Hepatocyte (in vitro differentiated cells): ENCODE results near the gene SLC16A14. TPM values are rescaled to one million over a fixed set of nuclear protein-coding genes. Genes with fewer than 3 reads are reported as not detected.

Experiments
- DNase-seq: peaks from one replicate; pipeline ENCODE4 v3.0.0-alpha.2; 2016; ENCODE audit warnings: low spot score
- H2AFZ ChIP-seq: fragments of 200-600 bp; sonication (generic); 2 replicates; pipeline ENCODE4 v1.6.0; 2016; ENCODE audit warnings: antibody characterized with exemption, mild to moderate bottlenecking
- H3K27ac ChIP-seq: fragments of 200-600 bp; sonication (generic); 2 replicates; pipeline ENCODE4 v1.5.1; 2016; ENCODE audit warnings: mild to moderate bottlenecking
- H3K27me3 ChIP-seq: fragments of 200-600 bp; sonication (generic); 2 replicates; pipeline ENCODE4 v1.6.1; 2016
- H3K36me3 ChIP-seq: fragments of 200-600 bp; sonication (generic); replicated peaks from 2 replicates; pipeline ENCODE4 v1.5.1; 2016; ENCODE audit warnings: low read depth; ENCODE audit not compliant: insufficient read depth
- H3K4me1 ChIP-seq: fragments of 200-600 bp; sonication (generic); 2 replicates; pipeline ENCODE4 v1.5.1; 2016; ENCODE audit warnings: mild to moderate bottlenecking, moderate library complexity; ENCODE audit not compliant: insufficient read depth
- H3K4me2 ChIP-seq: fragments of 200-600 bp; sonication (generic); 2 replicates; pipeline ENCODE4 v1.6.0; 2016
- H3K4me3 ChIP-seq: fragments of 200-600 bp; sonication (generic); 2 replicates; pipeline ENCODE4 v1.5.1; 2016; ENCODE audit warnings: mild to moderate bottlenecking
- H3K79me2 ChIP-seq: fragments of 200-600 bp; sonication (generic); 2 replicates; pipeline ENCODE4 v1.6.0; 2017; ENCODE audit warnings: mild to moderate bottlenecking
- H3K9me2 ChIP-seq: fragments of 200-600 bp; sonication (generic); replicated peaks from 2 replicates; pipeline ENCODE4 v1.6.0; 2017; ENCODE audit warnings: mild to moderate bottlenecking; ENCODE audit not compliant: insufficient read depth
- H3K9me3 ChIP-seq: fragments of 200-600 bp; sonication (generic); 2 replicates; pipeline ENCODE4 v1.5.1; 2016; ENCODE audit warnings: low read depth, mild to moderate bottlenecking
- H4K20me1 ChIP-seq: fragments of 200-600 bp; sonication (generic); 2 replicates; pipeline ENCODE4 v1.6.0; 2016; ENCODE audit warnings: mild to moderate bottlenecking; ENCODE audit not compliant: insufficient read depth, poor library complexity, severe bottlenecking
- CTCF ChIP-seq: fragments of 200-600 bp; sonication (generic); IDR thresholded peaks from 2 replicates; pipeline ENCODE4 v1.5.1; 2016; ENCODE audit warnings: antibody characterized with exemption, mild to moderate bottlenecking; ENCODE audit not compliant: poor library complexity
- EZH2 ChIP-seq: fragments of 200-600 bp; sonication (generic); IDR thresholded peaks from 2 replicates; pipeline ENCODE4 v1.6.1; 2016; ENCODE audit warnings: antibody characterized with exemption, mild to moderate bottlenecking, borderline replicate concordance
- EZH2phosphoT487 ChIP-seq: fragments of 200-600 bp; sonication (generic); IDR thresholded peaks from one replicate; pipeline ENCODE4 v1.6.1; 2018; ENCODE audit warnings: antibody characterized with exemption, mild to moderate bottlenecking, low read depth, moderate library complexity; ENCODE audit not compliant: unreplicated experiment, severe bottlenecking
- WGBS: methylation state at CpG from one replicate; pipeline ENCODE4 v1.1.6; 2016; ENCODE audit warnings: low lambda C conversion rate; ENCODE audit errors: missing lambda C conversion rate; 5-methylcytosine and 5-hydroxymethylcytosine counted together
- polyA plus RNA-seq: library from polyadenylated mRNA; unstranded; fragments of >200 nt; fragmentation: Nextera tagmentation; extraction: Ambion mirVana; gene quantifications from 2 replicates; pipeline ENCODE4 v1.2.1, GENCODE V29; 2016
- total RNA-seq: library from RNA; depleted of rRNA; stranded (reverse); fragments of >200 nt; gene quantifications from 2 replicates; pipeline ENCODE4 v1.2.3, GENCODE V29; 2014

The SLC16A14 gene
- total and polyA plus RNA-seq, 2 experiments from 2014 or later: 1.3 to 2.1 TPM

GRCh38 chr2:230011617-230012016, 57.1 kb downstream of the SLC16A14 start:
- H3K4me2 ChIP-seq: no peak overlapping the region

GRCh38 chr2:230010501-230010900, 58.2 kb downstream of the SLC16A14 start:
- no peaks in the 10 kb centered on the region for H3K9me3 ChIP-seq
- H3K27ac ChIP-seq: no peak overlapping the region
- H4K20me1 ChIP-seq: no peaks in the 10 kb centered on the region
- H3K27me3 ChIP-seq: no peaks in the 10 kb centered on the region
- H3K4me2 ChIP-seq: no peak overlapping the region
- 89% methylated on average over 6 of the region's 6 CpGs for WGBS
- peaks cover 10% of the 10 kb centered on the region for H3K4me1 ChIP-seq
- DNase-seq: no peak
- TF ChIP-seq EZH2phosphoT487 (no peak), EZH2 (no peak), CTCF (no peak)
- H3K4me3 ChIP-seq: no peak overlapping the region
- no peaks in the 10 kb centered on the region for H3K79me2 ChIP-seq
- no peaks in the 10 kb centered on the region for H3K36me3 ChIP-seq
- no peak overlapping the region for H2AFZ ChIP-seq
- H3K9me2 ChIP-seq: no peaks in the 10 kb centered on the region

More at GRCh38 chr2:230011617-230012016, 57.1 kb downstream of the SLC16A14 start:
- 100% methylated on average over 1 of the region's 1 CpG for WGBS
- no peaks in the 10 kb centered on the region for H3K9me3 ChIP-seq
- DNase-seq: no peak
- TF ChIP-seq EZH2phosphoT487 (no peak), CTCF (no peak), EZH2 (no peak)
- peaks cover 10% of the 10 kb centered on the region for H3K4me1 ChIP-seq
- H3K36me3 ChIP-seq: no peaks in the 10 kb centered on the region
- no peak overlapping the region for H3K4me3 ChIP-seq
- H3K27ac ChIP-seq: peak overlapping the region; percentile 44
- H3K27me3 ChIP-seq: no peaks in the 10 kb centered on the region
- H3K9me2 ChIP-seq: no peaks in the 10 kb centered on the region
- no peaks in the 10 kb centered on the region for H4K20me1 ChIP-seq
- no peak overlapping the region for H2AFZ ChIP-seq
- no peaks in the 10 kb centered on the region for H3K79me2 ChIP-seq

- H3K9me2 ChIP-seq: no peaks in the 10 kb centered on the region
- TF ChIP-seq EZH2 (no peak), EZH2phosphoT487 (no peak), CTCF (no peak)
- H3K27ac ChIP-seq: no peak overlapping the region
- 91% methylated on average over 1 of the region's 1 CpG for WGBS
- no peak for DNase-seq
- no peaks in the 10 kb centered on the region for H3K36me3 ChIP-seq
- H3K9me3 ChIP-seq: no peaks in the 10 kb centered on the region
- H3K4me1 ChIP-seq: peaks cover 10% of the 10 kb centered on the region
- no peak overlapping the region for H3K4me3 ChIP-seq
- H2AFZ ChIP-seq: peak overlapping the region; percentile 32
- H4K20me1 ChIP-seq: no peaks in the 10 kb centered on the region
- H3K27me3 ChIP-seq: no peaks in the 10 kb centered on the region
- no peaks in the 10 kb centered on the region for H3K79me2 ChIP-seq
- H3K4me2 ChIP-seq: no peak overlapping the region
These were observed 60.0 kb downstream of the SLC16A14 start for GRCh38 chr2:230008708-230009066.
